H1 (cell line): Measurements from ENCODE around the gene MYOM1. TPM values are rescaled to one million over a fixed set of nuclear protein-coding genes. Genes with fewer than 3 reads are reported as not detected.

Source experiments
- CTCF ChIA-PET: fragments of 300-600 bp; sonication (Branson Sonifier 250); formaldehyde crosslinking; loops from one replicate; lab custom pipeline; 2021; ENCODE audit not compliant: partially characterized antibody; lab: Charles Lee
- POLR2A ChIA-PET: fragments of 300-600 bp; sonication (Branson Sonifier 250); formaldehyde crosslinking; loops from one replicate; lab custom pipeline; 2021; ENCODE audit warnings: inconsistent platforms; ENCODE audit not compliant: partially characterized antibody; lab: Charles Lee
- DNase-seq, 2 experiments: peaks; one replicate each; pipeline versions ENCODE4 v3.0.0 to v3.0.0-alpha.2; 2010 to 2022; ENCODE audit warnings: low spot score in 2 of 2, low read depth in 1 of 2, mixed read lengths in 1 of 2
- FAIRE-seq: peaks from 2 replicates; lab custom pipeline; 2011; peaks lifted over from hg19 to GRCh38; lab: Jason Lieb, UNC
- H2AFZ ChIP-seq: 2 replicates; pipeline ENCODE4 v1.8.1; 2012; ENCODE audit warnings: low read length, inconsistent platforms
- H2AK5ac ChIP-seq: 2 replicates; pipeline ENCODE4 v1.6.1; 2013; ENCODE audit warnings: low read depth, low read length
- H2BK120ac ChIP-seq: replicated peaks from 2 replicates; pipeline ENCODE3; 2013; ENCODE audit warnings: low read depth, low read length, inconsistent platforms
- H2BK12ac ChIP-seq: 2 replicates; pipeline ENCODE4 v1.6.1; 2013; ENCODE audit warnings: low read depth, low read length
- H2BK15ac ChIP-seq: 2 replicates; pipeline ENCODE4 v1.6.1; 2013; ENCODE audit warnings: low read length
- H2BK20ac ChIP-seq: 2 replicates; pipeline ENCODE4 v1.6.1; 2013; ENCODE audit warnings: low read length
- H2BK5ac ChIP-seq: 2 replicates; pipeline ENCODE4 v1.6.1; 2013; ENCODE audit warnings: low read depth, low read length
- H3K14ac ChIP-seq: 2 replicates; pipeline ENCODE4 v1.6.1; 2013; ENCODE audit warnings: inconsistent platforms; ENCODE audit not compliant: insufficient read length
- H3K18ac ChIP-seq: 2 replicates; pipeline ENCODE4 v1.6.1; 2013; ENCODE audit warnings: low read length; ENCODE audit errors: extremely low read depth
- H3K23ac ChIP-seq: 2 replicates; pipeline ENCODE4 v1.6.1; 2013; ENCODE audit warnings: inconsistent platforms; ENCODE audit not compliant: insufficient read length
- H3K23me2 ChIP-seq: 2 replicates; pipeline ENCODE4 v1.6.1; 2013; ENCODE audit warnings: low read depth, low read length
- H3K27ac ChIP-seq: 2 replicates; pipeline ENCODE4 v1.6.1; 2011; ENCODE audit warnings: low read depth, low read length, inconsistent platforms
- H3K27me3 ChIP-seq, 4 experiments: replicated peaks in 1 of 4; 1 replicate in 1 of 4; 2 replicates in 3 of 4; pipeline versions ENCODE4 v1.6.1 to v1.8.1; 2011 to 2013; ENCODE audit warnings: low read length in 3 of 4, mild to moderate bottlenecking in 3 of 4, inconsistent platforms in 2 of 4, mixed read lengths in 2 of 4, moderate library complexity in 1 of 4; ENCODE audit not compliant: control insufficient read depth in 3 of 4, insufficient read depth in 3 of 4; ENCODE audit errors: extremely low read depth in 1 of 4
- H3K36me3 ChIP-seq, 4 experiments: 2 replicates each; pipeline versions ENCODE4 v1.6.1 to v1.8.1; 2011 to 2013; ENCODE audit warnings: mild to moderate bottlenecking in 4 of 4, low read length in 3 of 4, moderate library complexity in 2 of 4, control low read depth in 1 of 4, inconsistent platforms in 1 of 4; ENCODE audit not compliant: insufficient read depth in 4 of 4, control insufficient read depth in 2 of 4
- H3K4ac ChIP-seq: replicated peaks from 2 replicates; pipeline ENCODE3; 2013; ENCODE audit warnings: low read length, low read depth, mixed read lengths, inconsistent platforms; ENCODE audit not compliant: insufficient read length
- H3K4me1 ChIP-seq, 4 experiments: replicated peaks in 1 of 4; 1 replicate in 1 of 4; 2 replicates in 3 of 4; pipeline versions ENCODE4 v1.6.1 to v1.8.1; 2011 to 2013; ENCODE audit warnings: low read length in 3 of 4, inconsistent platforms in 2 of 4, mixed read lengths in 1 of 4; ENCODE audit not compliant: insufficient read depth in 4 of 4, control insufficient read depth in 3 of 4
- H3K4me2 ChIP-seq, 2 experiments: 2 replicates each; pipeline versions ENCODE4 v1.6.1 to v1.8.1; 2011 to 2013; ENCODE audit warnings: low read depth in 2 of 2, low read length in 2 of 2, control low read depth in 1 of 2, inconsistent platforms in 1 of 2, mild to moderate bottlenecking in 1 of 2; ENCODE audit not compliant: insufficient read depth in 1 of 2
- H3K4me3 ChIP-seq, 4 experiments: fragments of 200-600, 300-600 bp in 1 of 4; sonication (generic), shearing (Covaris generic), sonication (Bioruptor Twin) in 1 of 4; 2 replicates each; pipeline versions ENCODE4 v1.5.1 to v1.8.1; 2011 to 2016; ENCODE audit warnings: low read length in 4 of 4, low read depth in 3 of 4, control low read depth in 2 of 4, inconsistent platforms in 2 of 4, mild to moderate bottlenecking in 2 of 4, mixed read lengths in 1 of 4, moderate library complexity in 1 of 4; ENCODE audit not compliant: insufficient read depth in 2 of 4; ENCODE audit errors: extremely low read depth in 1 of 4
- H3K56ac ChIP-seq: replicated peaks from 2 replicates; pipeline ENCODE3; 2013; ENCODE audit warnings: low read depth, mild to moderate bottlenecking, mixed read lengths, low read length, inconsistent platforms; ENCODE audit not compliant: insufficient read length
- H3K79me1 ChIP-seq: 2 replicates; pipeline ENCODE4 v1.6.1; 2013; ENCODE audit warnings: low read depth, low read length, control low read depth
- H3K79me2 ChIP-seq, 2 experiments: 2 replicates each; pipeline versions ENCODE4 v1.6.1 to v1.8.1; 2012 to 2013; ENCODE audit warnings: low read length in 2 of 2, mild to moderate bottlenecking in 2 of 2, inconsistent platforms in 1 of 2; ENCODE audit not compliant: insufficient read depth in 2 of 2, control insufficient read depth in 1 of 2
- H3K9ac ChIP-seq, 4 experiments: replicated peaks in 1 of 4; 1 replicate in 1 of 4; 2 replicates in 3 of 4; pipeline versions ENCODE4 v1.6.1 to v1.8.1; 2011 to 2013; ENCODE audit warnings: low read depth in 3 of 4, low read length in 3 of 4, control low read depth in 2 of 4, mild to moderate bottlenecking in 2 of 4, moderate library complexity in 2 of 4, inconsistent platforms in 1 of 4; ENCODE audit errors: extremely low read depth in 1 of 4
- H3K9me3 ChIP-seq, 2 experiments: 2 replicates each; pipeline versions ENCODE4 v1.6.1 to v1.8.1; 2012 to 2013; ENCODE audit warnings: mild to moderate bottlenecking in 2 of 2, moderate library complexity in 2 of 2, control low read depth in 1 of 2, inconsistent platforms in 1 of 2, low read depth in 1 of 2, low read length in 1 of 2, mixed read lengths in 1 of 2; ENCODE audit not compliant: insufficient read depth in 2 of 2
- H4K20me1 ChIP-seq, 2 experiments: replicated peaks in 1 of 2; 2 replicates each; pipeline versions ENCODE3 to v1.8.1; 2011 to 2013; ENCODE audit warnings: inconsistent platforms in 2 of 2, low read length in 2 of 2, mild to moderate bottlenecking in 1 of 2; ENCODE audit not compliant: insufficient read depth in 2 of 2, control insufficient read depth in 1 of 2
- H4K5ac ChIP-seq: 2 replicates; pipeline ENCODE4 v1.6.1; 2013; ENCODE audit warnings: low read length, low read depth, mixed read lengths, inconsistent platforms; ENCODE audit not compliant: insufficient read length
- H4K8ac ChIP-seq: 2 replicates; pipeline ENCODE4 v1.8.0; 2013; ENCODE audit warnings: mild to moderate bottlenecking, moderate library complexity, low read length, inconsistent platforms; ENCODE audit not compliant: insufficient read depth; ENCODE audit errors: extremely low read depth
- H4K91ac ChIP-seq: replicated peaks from 2 replicates; pipeline ENCODE3; 2013; ENCODE audit warnings: low read length, mixed read lengths, inconsistent platforms; ENCODE audit not compliant: insufficient read length
- CREB1 ChIP-seq: IDR thresholded peaks from 2 replicates; pipeline ENCODE4 v1.6.1; 2012; ENCODE audit warnings: inconsistent platforms
- CTBP2 ChIP-seq: IDR thresholded peaks from 2 replicates; pipeline ENCODE4 v1.7.0; 2011; ENCODE audit warnings: borderline replicate concordance, mild to moderate bottlenecking, moderate library complexity, mixed read lengths, low read length; ENCODE audit not compliant: insufficient read depth, insufficient read length
- EGR1 ChIP-seq: IDR thresholded peaks from 2 replicates; pipeline ENCODE4 v1.6.1; 2011; ENCODE audit warnings: low read depth, low read length, borderline replicate concordance
- KDM5A ChIP-seq: fragments of 200-600 bp; IDR thresholded peaks from 2 replicates; pipeline ENCODE4 v1.7.1; 2012; ENCODE audit warnings: mild to moderate bottlenecking, low read length, inconsistent platforms, mixed read lengths
- NRF1 ChIP-seq: IDR thresholded peaks from 2 replicates; pipeline ENCODE4 v1.6.1; 2011; ENCODE audit warnings: mild to moderate bottlenecking, low read depth, low read length, improper control_type of control experiment
- POLR2A ChIP-seq, 2 experiments: IDR thresholded peaks; 1 replicate in 1 of 2; 2 replicates in 1 of 2; pipeline ENCODE4 v1.6.1; 2011; ENCODE audit warnings: low read depth in 2 of 2, low read length in 2 of 2, mild to moderate bottlenecking in 2 of 2; ENCODE audit errors: control extremely low read depth in 1 of 2
- RBBP5 ChIP-seq: IDR thresholded peaks from 2 replicates; pipeline ENCODE4 v1.7.1; 2012; ENCODE audit warnings: low read depth, mild to moderate bottlenecking, inconsistent platforms, low read length, moderate library complexity, borderline replicate concordance
- RXRA ChIP-seq: IDR thresholded peaks from 2 replicates; pipeline ENCODE4 v1.6.1; 2011; ENCODE audit warnings: low read depth, mild to moderate bottlenecking, low read length, moderate library complexity; ENCODE audit not compliant: insufficient read depth
- SP2 ChIP-seq: IDR thresholded peaks from 2 replicates; pipeline ENCODE4 v1.6.1; 2012; ENCODE audit warnings: mild to moderate bottlenecking, low read length, inconsistent platforms
- SUZ12 ChIP-seq: fragments of 200-600 bp; sonication (generic); IDR thresholded peaks from 2 replicates; pipeline ENCODE4 v1.6.1; 2012; ENCODE audit warnings: mild to moderate bottlenecking, inconsistent platforms, low read length, moderate library complexity, mixed read lengths
- YY1 ChIP-seq: IDR thresholded peaks from 2 replicates; pipeline ENCODE4 v1.6.1; 2011; ENCODE audit warnings: low read depth, mild to moderate bottlenecking, low read length
- ZNF274 ChIP-seq: IDR thresholded peaks from 2 replicates; pipeline ENCODE4 v1.7.0; 2012; ENCODE audit warnings: low read length, borderline replicate concordance; ENCODE audit errors: extremely low read depth
- WGBS, 2 experiments: shearing (Covaris generic) in 1 of 2; methylation state at CpG; one replicate each; pipeline versions ENCODE4 v1.1.6 to v1.1.7; 2013 to 2015; ENCODE audit warnings: low lambda C conversion rate in 2 of 2, mixed read lengths in 2 of 2, inconsistent platforms in 1 of 2, low coverage in 1 of 2, missing lambda C conversion rate in 1 of 2; ENCODE audit not compliant: insufficient replicate concordance in 2 of 2, insufficient coverage in 1 of 2, insufficient read length in 1 of 2; ENCODE audit errors: extremely low coverage in 1 of 2, missing lambda C conversion rate in 1 of 2; 5-methylcytosine and 5-hydroxymethylcytosine counted together
- polyA plus RNA-seq, 7 experiments: library from polyadenylated mRNA; depleted of rRNA in 3 of 7; stranded (reverse) in 5 of 7; unstranded in 2 of 7; fragments of >200 nt in 5 of 7; fragments of 200-250 nt in 2 of 7; gene quantifications; 1 replicate in 5 of 7; 2 replicates in 1 of 7; 4 replicates in 1 of 7; pipeline versions ENCODE4 v1.2.1 to v1.2.3, GENCODE V29; 2011 to 2013; ENCODE audit warnings: missing spikeins in 2 of 7, mixed read lengths in 2 of 7
- total RNA-seq: library from RNA; stranded (reverse); fragmentation: NEBNext Ultra II Directional; extraction: Animal tissue kit (Norgen Biotek cat#: 25700); gene quantifications from 2 replicates; pipeline ENCODE4 v1.2.1, GENCODE V29; 2021

The MYOM1 gene
- total and polyA plus RNA-seq, 2 of the 8 experiments (the other 6 are each of a cell fraction or from before 2014, with no cell fraction given), result 0.06 to 0.32 TPM

DNA sequence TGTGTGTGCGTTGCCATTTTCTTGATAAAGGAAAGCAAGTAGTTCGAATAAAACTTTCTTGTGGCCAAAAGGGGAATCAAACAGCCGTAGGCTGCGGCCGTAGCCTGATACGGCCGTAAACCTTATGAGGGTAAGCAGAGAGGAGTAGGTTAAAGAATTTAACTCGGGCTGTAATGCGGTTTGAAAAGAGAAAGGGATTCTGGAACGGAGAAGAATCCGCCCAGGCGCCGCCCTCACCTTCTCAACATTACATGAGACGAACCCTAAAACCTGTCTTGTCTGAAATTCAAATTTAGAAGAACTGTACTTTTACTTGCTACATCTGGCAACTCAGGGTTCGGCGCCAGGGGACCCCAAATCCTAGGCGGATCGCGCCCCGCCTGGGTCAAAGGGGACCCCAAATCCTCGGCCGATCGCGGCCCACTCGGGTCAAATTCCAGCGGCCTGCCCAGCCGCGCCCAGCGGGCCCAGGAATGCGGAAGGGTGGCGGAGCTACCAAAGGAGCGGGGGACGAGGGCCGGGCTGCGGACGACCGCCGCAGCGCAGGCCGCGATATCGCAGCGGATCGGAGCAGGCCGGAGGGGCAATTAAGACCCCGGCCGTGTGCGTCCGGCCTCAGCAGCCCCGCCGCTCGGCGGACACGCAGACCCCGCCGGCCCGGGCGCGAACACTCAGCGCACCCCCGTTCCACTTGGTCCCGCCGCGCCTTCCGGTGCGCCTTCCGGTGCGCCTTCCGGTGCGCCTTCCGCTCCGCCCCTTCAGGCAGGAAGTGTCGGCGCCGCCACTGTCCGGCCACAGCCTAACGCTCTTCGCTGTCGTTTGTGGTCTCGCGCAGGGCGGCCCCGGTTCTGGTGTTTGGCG, 41.8 kb upstream of the MYOM1 start, which contains the start of gene MYL12B:
TSS of gene MYL12B (plus strand) at position 761 of the 861 bp plus-strand sequence. CDS start 10,766 bp downstream, outside the sequence.
- ChIA-PET CTCF (interaction anchor here (1.1 kb wide), 1 partner anchor 205 kb away, joined by 5 read pairs; no protein-coding TSS in a partner anchor), POLR2A (interaction anchor here (0.7 to 3.5 kb wide), 8 partner anchors 10 to 635 kb away, joined by 3 to 60 read pairs (median 5); partner anchors contain the start of gene MYL12A)
- WGBS, 2 experiments, result 1% methylated on average over 60 of the region's 84 CpGs; no CpG with 5 or more reads in 1 of the 2 experiments
- Histone ChIP-seq H2BK5ac (peak within 1 kb of the TSS; percentile 93), H3K36me3 (peaks cover 2 to 20% (median 10%) of the 10 kb centered on the region in 4 experiments; a peak in 6 of 8 replicates), H2AK5ac (no peak within 1 kb of the TSS), H3K4ac (peak within 1 kb of the TSS; percentile 40), H3K4me3 (peak within 1 kb of the TSS; percentile 84 to 99 (median 88)), H3K27ac (peak within 1 kb of the TSS; percentile 100), H2BK20ac (no peak within 1 kb of the TSS), H4K5ac (peak within 1 kb of the TSS; percentile 92), H4K20me1 (peaks cover 6 to 27% of the 10 kb centered on the region in 2 experiments), H3K56ac (peak within 1 kb of the TSS; percentile 84), H3K4me1 (peaks cover 0 to 9% (median 4%) of the 10 kb centered on the region in 4 experiments; a peak in 5 of 7 replicates), H3K79me1 (peaks cover 8% of the 10 kb centered on the region), H4K91ac (peak within 1 kb of the TSS; percentile 98), H2BK12ac (peak within 1 kb of the TSS; percentile 0; the same call in 1 of the 2 replicates), H3K79me2 (peaks cover 26 to 44% of the 10 kb centered on the region in 2 experiments), H3K18ac (peak within 1 kb of the TSS; percentile 91), H3K9ac (peak within 1 kb of the TSS; percentile 82 to 99 (median 99)), H2BK15ac (0 out of 2 replicates have a peak within 1 kb of the TSS, but pooled peaks have one; percentile 22), H4K8ac (peak within 1 kb of the TSS; percentile 97), H3K9me3 (no peaks in the 10 kb centered on the region), H3K23ac (no peak within 1 kb of the TSS), H3K23me2 (peaks cover 7% of the 10 kb centered on the region), H2AFZ (peak within 1 kb of the TSS; percentile 47), H3K14ac (peak within 1 kb of the TSS; percentile 13), H3K4me2 (peak within 1 kb of the TSS; percentile 78 to 94), H3K27me3 (no peaks in the 10 kb centered on the region), H2BK120ac (no peak within 1 kb of the TSS)
- FAIRE-seq (no peak), DNase-seq (peak; percentile 21 to 89)
- no peak for TF ChIP-seq NRF1
- no peak for TF ChIP-seq CREB1
- peak; percentile 61; the same call in 1 of the 2 replicates for TF ChIP-seq EGR1
- no peak for TF ChIP-seq KDM5A
- peak; percentile 74 to 86 for TF ChIP-seq POLR2A (IDR thresholded peaks at IDR 0.05; ENCODE audit: control extremely low read depth in 1 of 2, low read depth in 2 of 2, low read length in 2 of 2)
- 0 out of 2 replicates have a peak, but pooled peaks have one; percentile 5 for TF ChIP-seq YY1
- no peak; the same call in none of the 2 replicates for TF ChIP-seq RBBP5
- no peak for TF ChIP-seq CTBP2
- no peak for TF ChIP-seq RXRA
- no peak for TF ChIP-seq SUZ12
- TF ChIP-seq SP2, result no peak
- TF ChIP-seq ZNF274, result no peak
